Measurements from ENCODE around the gene IGLL1. TPM values are rescaled to one million over a fixed set of nuclear protein-coding genes. Genes with fewer than 3 reads are reported as not detected.

The IGLL1 gene
- total RNA-seq, 1 donor from 2014 or later, result not detected

DNA sequence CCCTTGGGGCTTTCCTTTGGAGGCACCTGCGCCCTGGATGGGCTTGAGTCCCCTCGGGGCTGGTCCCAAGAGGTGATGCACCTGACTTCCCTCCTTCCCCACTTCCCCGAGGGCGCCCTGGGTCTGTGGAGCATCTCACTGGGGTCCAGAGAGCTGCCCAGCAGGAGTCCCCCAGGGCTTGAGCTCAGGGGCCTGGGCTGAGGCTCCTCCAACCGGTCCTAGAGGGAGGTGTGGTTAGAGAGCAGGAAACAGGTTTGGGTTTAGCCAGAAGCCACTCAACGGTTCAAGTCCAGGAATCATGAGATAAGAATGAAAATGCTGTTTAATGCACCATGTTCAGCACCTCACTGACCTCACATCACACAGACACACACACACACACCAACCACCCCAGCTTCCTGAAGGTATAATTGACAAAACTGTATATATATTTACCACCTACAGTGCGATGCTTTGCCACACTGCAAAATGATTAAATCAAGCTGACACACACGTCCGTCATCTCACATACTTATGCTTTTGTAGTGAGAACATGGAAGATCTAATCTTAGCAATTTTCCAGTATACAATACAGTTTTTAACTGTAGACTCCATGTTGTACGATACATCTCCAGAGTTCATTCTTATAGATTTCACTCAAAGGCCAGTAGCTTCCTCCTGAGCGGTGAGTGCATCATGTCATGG is 628 bp upstream of the IGLL1 start:
- Mint-ChIP-seq H3K27me3 (peaks cover 2% of the 10 kb centered on the region), H3K9me3 (no peaks in the 10 kb centered on the region), H3K4me1 (ENCODE audit: unreplicated experiment) (peaks cover 5% of the 10 kb centered on the region), H3K27ac (no peak overlapping the region), H3K4me3 (no peak overlapping the region), H3K36me3 (no peaks in the 10 kb centered on the region)
- TF ChIP-seq, protein P1, sequence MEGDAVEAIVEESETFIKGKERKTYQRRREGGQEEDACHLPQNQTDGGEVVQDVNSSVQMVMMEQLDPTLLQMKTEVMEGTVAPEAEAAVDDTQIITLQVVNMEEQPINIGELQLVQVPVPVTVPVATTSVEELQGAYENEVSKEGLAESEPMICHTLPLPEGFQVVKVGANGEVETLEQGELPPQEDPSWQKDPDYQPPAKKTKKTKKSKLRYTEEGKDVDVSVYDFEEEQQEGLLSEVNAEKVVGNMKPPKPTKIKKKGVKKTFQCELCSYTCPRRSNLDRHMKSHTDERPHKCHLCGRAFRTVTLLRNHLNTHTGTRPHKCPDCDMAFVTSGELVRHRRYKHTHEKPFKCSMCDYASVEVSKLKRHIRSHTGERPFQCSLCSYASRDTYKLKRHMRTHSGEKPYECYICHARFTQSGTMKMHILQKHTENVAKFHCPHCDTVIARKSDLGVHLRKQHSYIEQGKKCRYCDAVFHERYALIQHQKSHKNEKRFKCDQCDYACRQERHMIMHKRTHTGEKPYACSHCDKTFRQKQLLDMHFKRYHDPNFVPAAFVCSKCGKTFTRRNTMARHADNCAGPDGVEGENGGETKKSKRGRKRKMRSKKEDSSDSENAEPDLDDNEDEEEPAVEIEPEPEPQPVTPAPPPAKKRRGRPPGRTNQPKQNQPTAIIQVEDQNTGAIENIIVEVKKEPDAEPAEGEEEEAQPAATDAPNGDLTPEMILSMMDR (conservative IDR thresholded peaks at IDR 0.05), result no peak
- DNase-seq (ENCODE audit: extremely low spot score, unreplicated experiment), result no peak

DNA sequence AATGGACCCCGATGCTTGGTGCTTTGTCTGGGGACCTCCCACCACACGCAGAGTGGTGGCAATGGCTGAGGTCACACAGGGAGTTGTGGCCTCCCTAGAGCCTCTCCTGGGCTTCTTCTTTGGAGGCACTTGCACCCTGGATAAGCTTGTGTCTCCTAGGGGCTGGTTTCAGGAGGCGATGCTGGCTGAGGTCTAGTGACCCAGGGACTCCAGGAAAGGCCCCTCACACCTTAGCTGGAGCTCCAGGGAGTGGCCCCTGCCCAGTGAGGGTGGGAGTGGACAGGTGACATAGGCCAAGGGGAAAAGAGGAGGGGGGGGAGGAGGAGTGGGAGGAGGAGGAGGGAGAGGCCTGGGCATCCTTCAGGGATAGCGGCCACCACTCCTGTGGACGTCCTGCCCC is 810 bp downstream of the IGLL1 start:
- TF ChIP-seq, protein P1 (conservative IDR thresholded peaks at IDR 0.05), result no peak
- H3K27ac Mint-ChIP-seq, result no peak overlapping the region
- H3K4me3 Mint-ChIP-seq, result no peak overlapping the region
- peaks cover 7% of the 10 kb centered on the region for H3K27me3 Mint-ChIP-seq
- H3K36me3 Mint-ChIP-seq, result peaks cover 4% of the 10 kb centered on the region
- H3K9me3 Mint-ChIP-seq, result no peaks in the 10 kb centered on the region
- H3K4me1 Mint-ChIP-seq (ENCODE audit: unreplicated experiment), result peaks cover 5% of the 10 kb centered on the region
- no peak for DNase-seq (ENCODE audit: extremely low spot score, unreplicated experiment)

DNA sequence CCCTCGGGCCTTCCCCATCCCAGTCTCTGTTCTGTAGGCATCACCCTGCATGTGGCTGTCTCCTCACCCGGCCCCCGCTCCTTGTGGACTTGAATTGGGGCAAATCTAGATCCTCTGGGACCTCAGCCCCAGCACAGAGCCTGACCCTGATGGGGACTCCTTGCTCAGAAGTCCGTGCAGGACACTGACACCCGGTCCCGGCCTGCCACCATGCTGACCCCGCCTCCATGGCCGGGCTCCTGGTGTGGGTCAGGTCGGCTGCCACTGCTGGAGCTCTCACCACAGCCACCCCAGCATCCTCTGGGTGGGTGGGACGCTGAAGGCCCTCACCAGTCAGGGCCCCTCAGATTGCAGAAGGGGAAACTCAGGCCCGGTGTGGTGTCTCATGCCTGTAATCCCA is 1.8 kb downstream of the IGLL1 start:
- Mint-ChIP-seq H3K27ac (no peak overlapping the region), H3K27me3 (peaks cover 7% of the 10 kb centered on the region), H3K36me3 (peaks cover 4% of the 10 kb centered on the region), H3K4me1 (ENCODE audit: unreplicated experiment) (peaks cover 5% of the 10 kb centered on the region), H3K9me3 (no peaks in the 10 kb centered on the region), H3K4me3 (no peak overlapping the region)
- TF ChIP-seq, protein P1 (conservative IDR thresholded peaks at IDR 0.05), result no peak
- DNase-seq (ENCODE audit: extremely low spot score, unreplicated experiment), result no peak

DNA sequence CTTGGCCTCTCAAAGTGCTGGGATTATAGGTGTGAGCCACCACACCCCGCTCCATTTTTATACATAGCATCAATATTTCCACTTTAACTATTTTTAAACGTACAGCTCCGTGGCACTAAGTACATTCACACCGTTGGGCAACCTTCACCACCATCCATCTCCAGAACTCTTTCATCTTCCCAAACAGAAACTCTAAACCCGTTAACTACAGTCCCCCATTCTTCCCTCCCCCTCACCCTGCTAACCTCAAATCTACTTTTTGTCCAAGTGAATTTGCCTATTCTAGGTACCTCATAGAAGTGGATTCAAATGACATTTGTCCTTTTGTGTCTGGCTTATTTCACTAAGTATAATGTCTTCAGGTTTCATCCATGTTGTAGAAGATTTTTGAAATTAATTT is 3.4 kb downstream of the IGLL1 start:
- peaks cover 4% of the 10 kb centered on the region for H3K36me3 Mint-ChIP-seq

DNA sequence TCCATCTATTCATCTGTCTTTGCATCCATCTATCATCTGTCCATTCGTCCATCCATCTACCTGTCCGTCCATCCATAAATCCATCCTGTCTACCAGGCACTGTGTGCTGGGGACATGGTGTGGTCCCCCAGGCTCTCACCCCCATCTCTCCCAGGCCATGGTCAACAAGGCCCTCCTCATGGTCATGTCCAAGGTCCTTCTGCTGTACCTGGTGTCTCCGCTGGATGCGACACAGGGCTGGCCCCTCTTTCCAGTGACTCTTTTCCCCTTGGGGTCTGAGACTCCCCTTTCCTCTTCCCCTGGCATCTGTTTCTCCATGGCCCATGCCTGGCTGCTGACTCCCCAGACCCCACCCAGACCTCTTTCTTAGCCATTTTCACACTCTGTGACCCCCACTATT is 4.5 kb downstream of the IGLL1 start:
- H3K9me3 Mint-ChIP-seq, result peaks cover 7% of the 10 kb centered on the region
- H3K4me1 Mint-ChIP-seq (ENCODE audit: unreplicated experiment), result peaks cover 5% of the 10 kb centered on the region
- H3K36me3 Mint-ChIP-seq, result peaks cover 4% of the 10 kb centered on the region
- DNase-seq (ENCODE audit: extremely low spot score, unreplicated experiment), result no peak
- no peak overlapping the region for H3K4me3 Mint-ChIP-seq
- no peak overlapping the region for H3K27ac Mint-ChIP-seq
- TF ChIP-seq, protein P1 (conservative IDR thresholded peaks at IDR 0.05), result no peak
- peaks cover 7% of the 10 kb centered on the region for H3K27me3 Mint-ChIP-seq

More for the DNA sequence above, 3.4 kb downstream of the IGLL1 start:
- TF ChIP-seq, protein P1 (conservative IDR thresholded peaks at IDR 0.05), result no peak
- no peak overlapping the region for H3K4me3 Mint-ChIP-seq
- H3K4me1 Mint-ChIP-seq (ENCODE audit: unreplicated experiment), result peaks cover 5% of the 10 kb centered on the region
- peaks cover 7% of the 10 kb centered on the region for H3K27me3 Mint-ChIP-seq
- H3K27ac Mint-ChIP-seq, result no peak overlapping the region
- peaks cover 4% of the 10 kb centered on the region for H3K9me3 Mint-ChIP-seq
- no peak for DNase-seq (ENCODE audit: extremely low spot score, unreplicated experiment)

Data from type B pancreatic cell (in vitro differentiated cells).